ENCODE data around the gene SYNGR2. TPM values are rescaled to one million over a fixed set of nuclear protein-coding genes. Genes with fewer than 3 reads are reported as not detected.
A peak's percentile ranks its signal among the peaks of the same experiment; 100 is the strongest.

Gene SYNGR2
- polyA plus RNA-seq, 3 donors = 270 to 402 (median 350) TPM

GRCh38 chr17:78206298-78206697, 37.9 kb downstream of the SYNGR2 start:
- Mint-ChIP-seq H3K27ac (peak overlapping the region in 2 of 7 donors; percentile 49 to 69), H3K4me3 (no peak overlapping the region), H3K9me3 (no peaks in the 10 kb centered on the region), H3K4me1 (no peaks in the 10 kb centered on the region), H3K36me3 (peaks cover 15 to 18% of the 10 kb centered on the region in 2 donors), H3K27me3 (ENCODE audit: low read depth in 3 of 3) (peaks cover 0 to 5% (median 3%) of the 10 kb centered on the region in 3 donors)
- Histone ChIP-seq H3K27ac (ENCODE audit: low read depth in 1 of 2, low read length in 2 of 2) (no peak overlapping the region), H2AFZ (ENCODE audit: insufficient read depth, low read depth, low read length, poor library complexity, severe bottlenecking) (no peak overlapping the region), H4K20me1 (ENCODE audit: insufficient read depth, low read length) (no peaks in the 10 kb centered on the region), H3K27me3 (ENCODE audit: control insufficient read depth in 2 of 2, insufficient read depth in 2 of 2, low read length in 2 of 2) (no peaks in the 10 kb centered on the region), H3K4me1 (ENCODE audit: control insufficient read depth in 1 of 2, insufficient read depth in 2 of 2, low read length in 2 of 2) (no peaks in the 10 kb centered on the region), H3K9ac (ENCODE audit: insufficient read depth, low read length, poor library complexity, severe bottlenecking) (no peak overlapping the region), H3K4me3 (replicated peaks in 1 of 3; ENCODE audit: low read depth in 2 of 3, low read length in 3 of 3) (no peak overlapping the region), H3K79me2 (ENCODE audit: insufficient read depth, low read length) (no peaks in the 10 kb centered on the region), H3K9me3 (replicated peaks in 1 of 2; ENCODE audit: control insufficient read depth in 1 of 2, insufficient read depth in 1 of 2, low read length in 2 of 2) (no peaks in the 10 kb centered on the region), H3K36me3 (replicated peaks in 1 of 2; ENCODE audit: control insufficient read depth in 1 of 2, insufficient read depth in 2 of 2, low read length in 2 of 2) (peaks cover 5 to 10% of the 10 kb centered on the region in 2 donors), H3K4me2 (replicated peaks; ENCODE audit: extremely low read depth, low read length, poor library complexity, severe bottlenecking) (no peak overlapping the region)
- intact Hi-C loops (cut with micrococcal nuclease) = no loop called here
- WGBS (ENCODE audit: insufficient coverage) = 47% methylated on average over 3 of the region's 7 CpGs
- TF ChIP-seq CTCF (IDR thresholded peaks at IDR 0.05) = no peak
- DNase-seq = no peak

- intact Hi-C loops (cut with micrococcal nuclease) = no loop called here
- Mint-ChIP-seq H3K27me3 (ENCODE audit: low read depth in 3 of 3) (peaks cover 0 to 5% (median 3%) of the 10 kb centered on the region in 3 donors), H3K9me3 (no peaks in the 10 kb centered on the region), H3K4me3 (no peak overlapping the region), H3K4me1 (no peaks in the 10 kb centered on the region), H3K27ac (no peak overlapping the region), H3K36me3 (peaks cover 12% of the 10 kb centered on the region in 2 donors)
- Histone ChIP-seq H3K4me3 (replicated peaks in 1 of 3; ENCODE audit: low read depth in 2 of 3, low read length in 3 of 3) (no peak overlapping the region), H3K27ac (ENCODE audit: low read depth in 1 of 2, low read length in 2 of 2) (no peak overlapping the region), H3K79me2 (ENCODE audit: insufficient read depth, low read length) (no peaks in the 10 kb centered on the region), H3K4me1 (ENCODE audit: control insufficient read depth in 1 of 2, insufficient read depth in 2 of 2, low read length in 2 of 2) (no peaks in the 10 kb centered on the region), H3K9ac (ENCODE audit: insufficient read depth, low read length, poor library complexity, severe bottlenecking) (no peak overlapping the region), H3K4me2 (replicated peaks; ENCODE audit: extremely low read depth, low read length, poor library complexity, severe bottlenecking) (no peak overlapping the region), H2AFZ (ENCODE audit: insufficient read depth, low read depth, low read length, poor library complexity, severe bottlenecking) (no peak overlapping the region), H3K9me3 (replicated peaks in 1 of 2; ENCODE audit: control insufficient read depth in 1 of 2, insufficient read depth in 1 of 2, low read length in 2 of 2) (no peaks in the 10 kb centered on the region), H4K20me1 (ENCODE audit: insufficient read depth, low read length) (no peaks in the 10 kb centered on the region), H3K27me3 (ENCODE audit: control insufficient read depth in 2 of 2, insufficient read depth in 2 of 2, low read length in 2 of 2) (no peaks in the 10 kb centered on the region), H3K36me3 (replicated peaks in 1 of 2; ENCODE audit: control insufficient read depth in 1 of 2, insufficient read depth in 2 of 2, low read length in 2 of 2) (peaks cover 2 to 7% of the 10 kb centered on the region in 2 donors)
- TF ChIP-seq CTCF (IDR thresholded peaks at IDR 0.05) = no peak
- no CpG with 5 or more reads among the region's 3 CpGs for WGBS (ENCODE audit: insufficient coverage)
- no peak for DNase-seq
Observed at GRCh38 chr17:78208486-78208885, 40.1 kb downstream of the SYNGR2 start.

Measured in CD14-positive monocyte (primary cell).